ENCODE results near the gene NAA25.

DNA sequence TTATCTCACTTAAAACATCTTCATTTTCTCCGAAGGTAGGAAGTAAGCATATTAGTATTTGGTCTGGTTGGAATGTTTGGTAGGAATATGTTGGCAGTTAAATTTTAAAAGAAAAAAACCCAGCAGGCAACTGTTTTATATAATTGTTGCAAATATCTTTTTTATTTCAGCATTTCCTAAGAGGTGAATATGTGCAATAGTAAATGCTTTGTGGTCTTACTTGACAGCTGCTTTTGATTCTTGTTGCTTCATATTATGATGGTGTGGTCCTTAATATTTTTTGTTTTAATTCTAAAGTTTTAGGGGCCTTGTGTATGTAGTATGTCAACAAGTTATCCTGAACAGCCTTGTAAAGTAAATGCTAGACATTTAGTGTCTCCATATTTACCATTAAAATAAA, 23.1 kb upstream of the NAA25 start:
- TF ChIP-seq, protein P1, sequence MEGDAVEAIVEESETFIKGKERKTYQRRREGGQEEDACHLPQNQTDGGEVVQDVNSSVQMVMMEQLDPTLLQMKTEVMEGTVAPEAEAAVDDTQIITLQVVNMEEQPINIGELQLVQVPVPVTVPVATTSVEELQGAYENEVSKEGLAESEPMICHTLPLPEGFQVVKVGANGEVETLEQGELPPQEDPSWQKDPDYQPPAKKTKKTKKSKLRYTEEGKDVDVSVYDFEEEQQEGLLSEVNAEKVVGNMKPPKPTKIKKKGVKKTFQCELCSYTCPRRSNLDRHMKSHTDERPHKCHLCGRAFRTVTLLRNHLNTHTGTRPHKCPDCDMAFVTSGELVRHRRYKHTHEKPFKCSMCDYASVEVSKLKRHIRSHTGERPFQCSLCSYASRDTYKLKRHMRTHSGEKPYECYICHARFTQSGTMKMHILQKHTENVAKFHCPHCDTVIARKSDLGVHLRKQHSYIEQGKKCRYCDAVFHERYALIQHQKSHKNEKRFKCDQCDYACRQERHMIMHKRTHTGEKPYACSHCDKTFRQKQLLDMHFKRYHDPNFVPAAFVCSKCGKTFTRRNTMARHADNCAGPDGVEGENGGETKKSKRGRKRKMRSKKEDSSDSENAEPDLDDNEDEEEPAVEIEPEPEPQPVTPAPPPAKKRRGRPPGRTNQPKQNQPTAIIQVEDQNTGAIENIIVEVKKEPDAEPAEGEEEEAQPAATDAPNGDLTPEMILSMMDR (IDR thresholded peaks at IDR 0.05; ENCODE audit: borderline replicate concordance, extremely low read depth, low read length, poor library complexity, severe bottlenecking) = no peak
- TF ChIP-seq EZH2 (IDR thresholded peaks at IDR 0.05; ENCODE audit: borderline replicate concordance, low read depth, low read length, severe bottlenecking) = no peak

Data from DND-41 (cell line).